HG03442 (cell line): Measurements from ENCODE around the gene GNB5.

Source experiments
- ATAC-seq: cut with Tn5 transposase; IDR thresholded peaks from one replicate; pipeline ENCODE4 v1.9.1; 2021; ENCODE audit warnings: mild to moderate bottlenecking, moderate library complexity; ENCODE audit not compliant: unreplicated experiment

GNB5 gene

GRCh38 chr15:52071570-52071969 lies 119.6 kb downstream of the GNB5 start:
- ATAC-seq, result no peak

GRCh38 chr15:52069559-52069958 lies 121.6 kb downstream of the GNB5 start:
- ATAC-seq, result no peak

GRCh38 chr15:52068004-52068615 lies 123.1 kb downstream of the GNB5 start:
- no peak for ATAC-seq

GRCh38 chr15:52067545-52067926 lies 123.7 kb downstream of the GNB5 start:
- no peak for ATAC-seq

GRCh38 chr15:52066842-52067544 lies 124.2 kb downstream of the GNB5 start:
- ATAC-seq, result no peak
